Right ventricle myocardium inferior (tissue), 1 donor: ENCODE results near the gene LMO7. TPM values are rescaled to one million over a fixed set of nuclear protein-coding genes. Genes with fewer than 3 reads are reported as not detected.
A peak's percentile ranks its signal among the peaks of the same experiment; 100 is the strongest.
"Not testable (repeated sequence)": the region's sequence is repeated elsewhere in the genome, so short reads cannot be mapped to it uniquely, and the experiment has no call there.

ENCODE experiments used
- ATAC-seq: fragments of 200-7000 bp; cut with Tn5 transposase; one replicate; pipeline ENCODE4 v1.9.1; 2020; ENCODE audit warnings: mild to moderate bottlenecking, moderate library complexity
- DNase-seq: peaks from one replicate; pipeline ENCODE4 v3.0.0; 2021; ENCODE audit errors: missing footprints
- intact Hi-C: fragments of 100-400 bp; cut with DNase I; formaldehyde crosslinking; loops from one replicate; pipeline ENCODE4 v1.11.0; 2022
- total RNA-seq: library from RNA; stranded (reverse); fragmentation: NEBNext Ultra II Directional; extraction: Animal tissue kit (Norgen Biotek cat#: 25700); gene quantifications from one replicate; pipeline ENCODE4 v1.2.1, GENCODE V29; 2021
- donor health status: DM: no; HTN: yes; CAD: no; lungs with severe emphysema.

The LMO7 gene
- total RNA-seq, 1 donor from 2014 or later, result 392 TPM

DNA sequence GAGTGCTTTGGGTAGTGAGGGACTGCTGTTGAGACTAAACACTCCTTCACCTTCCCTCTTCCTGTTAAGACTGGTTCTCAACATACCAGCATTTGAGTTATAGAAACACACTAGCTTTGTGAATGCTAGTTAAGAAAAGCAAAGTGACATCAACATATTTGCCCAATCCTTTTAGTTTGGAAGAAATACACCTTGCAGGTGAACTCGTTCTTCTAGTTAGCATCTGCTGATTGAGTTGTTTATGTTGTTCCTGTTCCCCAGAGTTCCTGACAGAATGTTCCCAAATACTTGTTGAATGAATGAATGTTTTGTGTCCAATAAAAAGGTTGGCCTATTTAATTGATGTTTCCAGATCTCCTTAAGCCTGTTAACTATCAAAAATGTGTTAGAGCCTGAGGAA is 7.1 kb downstream of the LMO7 start:
- no peak for ATAC-seq

DNA sequence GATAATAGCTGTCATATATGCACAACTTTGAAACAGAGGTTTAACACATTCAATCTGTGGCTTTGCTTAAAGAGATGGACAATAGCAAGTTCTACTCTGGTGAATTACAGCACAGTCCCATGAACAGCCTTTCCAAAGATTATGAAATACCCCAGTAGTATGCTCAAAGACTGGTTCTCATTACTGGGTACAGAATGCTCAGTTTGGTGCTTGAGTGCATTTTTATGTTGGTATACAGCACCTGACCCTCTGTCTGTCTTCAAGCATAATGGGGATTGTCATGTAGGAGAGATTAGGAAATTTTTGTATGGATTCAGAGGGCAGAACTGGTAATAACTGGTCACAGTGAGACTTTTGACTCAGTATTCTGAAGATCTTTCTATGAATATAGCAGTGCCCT is 7.6 kb downstream of the LMO7 start:
- DNase-seq, result no peak
- no peak for ATAC-seq
- intact Hi-C loops, result no loop called here

More for the DNA sequence above, 7.1 kb downstream of the LMO7 start:
- no peak for DNase-seq
- intact Hi-C loops, result no loop called here

DNA sequence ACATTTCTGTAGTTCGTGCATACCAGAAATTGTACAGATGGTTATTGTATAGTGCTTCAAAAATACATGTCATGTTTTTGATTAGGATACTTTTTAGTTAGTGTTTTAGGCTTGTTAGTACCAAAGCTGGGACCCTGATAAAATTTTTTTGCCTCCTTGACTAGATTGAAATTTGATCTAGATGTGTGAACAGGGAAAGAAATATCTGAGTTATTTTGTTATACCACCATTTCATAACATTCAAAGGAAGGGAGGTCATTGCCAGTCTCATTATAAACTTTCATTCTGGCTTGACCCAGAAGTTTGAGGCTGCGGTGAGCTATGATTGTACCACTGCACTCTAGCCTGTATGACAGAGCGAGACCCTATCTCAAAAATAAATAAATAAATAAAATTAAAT is 9.0 kb downstream of the LMO7 start:
- ATAC-seq, result no peak
- DNase-seq, result no peak
- intact Hi-C loops, result no loop called here

DNA sequence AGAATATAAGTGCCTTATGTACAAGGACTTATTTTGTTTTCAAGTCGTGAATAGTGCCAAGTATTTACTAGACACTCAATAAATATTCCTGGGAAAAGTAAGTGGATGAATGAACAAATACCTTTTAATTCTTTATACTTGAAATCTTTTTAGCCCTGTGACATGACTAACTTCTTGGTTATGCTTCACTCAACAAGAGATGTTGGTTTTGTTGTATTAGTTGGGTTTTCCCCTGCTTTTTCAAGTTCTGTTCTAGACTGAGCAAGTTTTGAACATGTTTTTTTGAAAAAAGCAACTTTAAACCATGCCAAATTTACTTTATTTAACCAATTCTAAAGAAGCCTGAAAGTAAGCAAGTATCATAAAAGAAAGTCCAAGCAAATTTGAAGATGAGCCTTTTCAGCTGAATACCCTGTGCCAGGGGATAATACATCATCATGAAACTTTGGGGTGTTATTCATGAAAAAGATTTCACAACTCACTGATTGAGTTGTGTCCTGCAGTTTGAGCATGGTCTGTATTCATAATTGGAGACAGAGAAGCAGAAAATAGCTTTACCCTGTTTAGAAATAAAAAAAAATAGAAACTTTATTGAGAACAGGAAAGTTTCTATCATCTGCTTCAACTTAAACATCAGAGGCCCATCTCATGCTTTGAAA is 11.1 kb downstream of the LMO7 start:
- intact Hi-C loops, result no loop called here
- no peak for ATAC-seq
- DNase-seq, result no peak

DNA sequence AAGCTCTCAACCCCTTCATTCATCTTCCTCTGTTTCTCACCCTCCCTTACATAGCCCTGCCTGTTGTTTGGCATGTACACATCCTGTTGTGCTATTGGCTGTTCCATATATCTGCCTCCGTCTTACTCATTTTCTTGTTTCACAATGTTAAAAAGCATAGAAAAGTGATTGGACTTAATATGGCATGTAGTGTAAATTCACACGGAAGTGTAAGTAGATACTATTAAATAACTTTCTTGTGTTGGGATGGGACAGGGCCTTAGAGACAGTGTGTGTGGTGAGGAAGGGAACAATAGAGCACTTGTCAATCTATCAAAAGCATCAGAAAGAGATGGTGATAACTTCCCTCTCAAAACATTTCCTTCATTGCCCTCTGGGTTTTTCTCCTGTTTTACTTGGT is 12.3 kb downstream of the LMO7 start:
- intact Hi-C loops, result no loop called here
- DNase-seq (no peak), ATAC-seq (no peak)

DNA sequence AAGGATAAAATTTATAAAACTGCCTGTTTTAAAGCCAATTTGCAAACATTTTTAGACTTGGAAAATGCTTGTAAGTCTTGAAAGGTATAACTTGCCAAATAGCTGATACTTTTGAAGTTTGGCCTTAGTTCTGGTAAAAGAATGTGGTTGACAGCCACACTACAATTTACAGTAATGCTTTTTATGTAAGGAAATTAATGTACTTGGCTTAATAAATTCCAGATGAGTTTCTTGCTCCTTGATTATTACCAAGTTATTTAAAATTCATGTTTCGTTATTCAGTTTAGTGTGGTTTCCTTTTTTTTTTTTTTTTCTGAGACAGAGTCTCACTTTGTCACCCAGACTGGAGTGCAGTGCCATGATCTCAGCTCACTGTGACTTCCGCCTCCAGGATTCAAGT is 14.9 kb downstream of the LMO7 start:
- intact Hi-C loops, result no loop called here
- DNase-seq (no peak), ATAC-seq (no peak)

DNA sequence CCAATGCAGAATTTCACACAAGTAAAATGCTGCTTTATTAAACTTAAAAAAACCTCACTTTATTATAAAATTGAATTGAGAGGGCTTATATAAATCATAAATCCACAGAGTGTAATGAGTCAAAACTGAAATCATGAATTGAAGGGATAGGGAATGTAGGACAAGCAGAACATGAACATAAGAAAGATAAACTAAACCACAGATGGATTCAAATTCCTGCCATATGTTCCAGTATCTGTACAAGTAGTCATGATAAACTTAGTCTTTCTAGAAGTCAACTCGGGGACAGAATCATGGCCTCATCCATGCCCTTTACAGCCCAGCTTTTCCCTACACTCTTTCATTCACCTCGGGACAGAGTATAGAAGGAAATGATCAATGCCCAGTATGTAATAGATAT is 16.6 kb downstream of the LMO7 start:
- DNase-seq (no peak), ATAC-seq (no peak)
- intact Hi-C loops, result no loop called here

DNA sequence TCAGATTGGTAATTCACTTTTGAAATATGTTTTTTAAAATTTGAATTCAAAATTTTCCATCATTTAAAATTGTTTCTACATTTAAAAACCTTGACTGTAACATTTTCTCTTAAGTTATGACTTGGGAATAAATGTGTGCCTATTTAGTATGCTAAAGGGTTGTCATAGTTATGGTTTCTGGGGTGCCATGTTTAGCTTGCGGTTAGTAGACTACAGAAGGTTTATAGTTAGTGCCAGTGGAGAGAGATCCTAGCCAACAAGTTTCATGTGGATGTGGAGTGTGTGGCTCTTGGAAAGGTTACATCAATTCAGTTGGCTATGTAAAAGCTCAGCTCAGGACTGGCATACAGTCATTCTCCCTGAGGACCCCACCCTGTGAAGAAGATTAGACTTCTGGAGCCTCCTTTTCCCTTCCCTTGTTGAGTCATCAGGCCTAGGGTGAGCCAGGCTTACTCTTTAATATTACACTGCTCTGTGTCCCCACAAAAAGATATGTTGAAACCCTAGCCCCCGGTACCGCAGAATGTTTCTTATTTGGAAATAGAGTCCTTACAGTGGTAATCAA is 20.4 kb downstream of the LMO7 start:
- intact Hi-C loops, result no loop called here
- DNase-seq, result no peak
- ATAC-seq, result no peak

DNA sequence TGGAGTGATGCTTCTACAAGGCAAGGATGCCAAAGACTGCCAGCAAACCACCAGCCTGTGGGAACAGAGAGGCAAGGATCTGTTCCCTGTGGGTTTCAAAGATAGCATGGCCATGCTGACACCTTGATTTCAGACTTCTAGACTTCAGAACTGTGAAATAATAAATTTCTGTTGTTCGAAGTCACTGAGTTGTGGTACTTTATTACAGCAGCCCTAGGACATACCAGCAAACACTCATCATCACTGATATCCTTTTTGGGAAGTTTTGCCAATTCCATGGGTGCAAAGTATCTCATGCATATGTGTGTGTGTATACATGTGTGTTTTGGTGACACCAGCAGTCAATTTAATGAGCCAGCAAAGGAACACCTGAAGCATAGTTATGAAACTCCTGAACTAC is 21.0 kb downstream of the LMO7 start:
- intact Hi-C loops, result no loop called here
- DNase-seq (no peak), ATAC-seq (no peak)

DNA sequence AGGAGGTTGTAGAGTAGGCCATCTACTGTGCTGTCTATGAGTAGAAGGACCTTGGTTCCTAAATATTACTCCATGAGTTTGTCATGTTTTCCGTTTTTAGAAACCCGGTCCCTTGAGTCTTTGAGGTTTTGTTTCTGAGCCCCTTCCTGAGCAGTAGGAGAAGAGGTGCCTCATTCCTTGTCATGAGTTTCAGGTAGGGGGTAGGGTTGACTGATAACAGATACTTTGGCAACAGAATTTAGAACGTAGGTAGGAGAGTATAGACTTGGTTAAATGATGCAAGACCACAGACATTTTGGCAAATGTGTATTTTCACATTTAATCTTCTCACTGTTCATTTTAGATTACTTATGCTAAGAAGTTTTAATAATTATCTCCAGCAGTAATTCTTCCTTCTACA is 24.6 kb downstream of the LMO7 start:
- intact Hi-C loops, result no loop called here
- ATAC-seq (no peak), DNase-seq (no peak)

DNA sequence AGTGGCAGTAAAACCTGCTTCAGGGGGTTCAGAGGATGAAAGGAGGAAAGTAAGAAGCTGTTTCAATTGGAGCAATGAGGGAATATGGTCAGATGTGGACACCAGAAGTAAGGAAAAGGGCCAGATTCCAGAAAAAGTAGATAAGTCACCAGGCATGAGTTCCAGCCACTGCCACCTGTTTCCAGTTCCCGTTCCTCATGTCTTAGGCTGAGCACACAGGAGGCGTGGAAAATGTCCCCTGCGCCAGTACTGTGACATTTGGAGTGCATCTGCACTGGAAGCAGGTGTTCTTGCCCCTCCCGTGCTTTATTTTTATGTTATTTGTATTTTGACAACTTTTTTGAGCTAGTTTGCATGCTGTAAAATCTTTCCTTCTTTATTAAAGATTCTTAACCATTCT is 25.3 kb downstream of the LMO7 start:
- DNase-seq (no peak), ATAC-seq (no peak)
- intact Hi-C loops, result no loop called here

DNA sequence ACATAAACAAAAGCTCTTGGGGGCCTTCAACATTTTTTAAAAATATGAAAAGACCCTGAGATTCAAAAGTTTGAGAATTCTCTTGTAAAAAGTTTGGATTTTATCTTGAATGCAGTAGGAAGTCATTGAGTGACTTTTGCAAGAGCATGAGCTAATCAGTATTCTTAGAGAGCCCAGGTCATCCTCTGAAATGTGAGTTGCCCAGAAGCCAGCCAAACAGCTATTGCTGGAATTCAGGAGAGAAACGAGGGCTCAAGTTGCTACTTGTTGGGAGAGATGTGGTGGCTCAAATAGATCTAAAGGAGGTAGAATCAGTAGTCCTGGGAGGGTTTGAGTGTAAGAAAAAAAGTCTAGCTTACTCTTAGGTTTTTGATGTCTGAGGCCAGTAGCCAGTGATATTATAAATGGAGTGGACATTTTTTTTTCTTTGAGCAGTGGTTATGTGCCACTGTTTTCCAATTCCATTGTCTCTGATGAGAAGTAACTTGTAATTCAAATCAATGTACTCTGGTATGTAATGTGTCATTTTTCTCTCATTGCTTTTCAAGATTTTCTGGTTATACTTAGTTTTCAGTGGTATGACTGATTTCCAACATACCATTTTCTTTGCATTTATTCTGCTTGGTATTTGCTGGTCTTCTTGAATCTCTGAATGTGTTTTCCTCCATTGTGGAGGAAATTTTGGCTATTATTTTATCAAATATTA is 30.7 kb downstream of the LMO7 start:
- intact Hi-C loops, result no loop called here
- ATAC-seq (no peak), DNase-seq (no peak)

DNA sequence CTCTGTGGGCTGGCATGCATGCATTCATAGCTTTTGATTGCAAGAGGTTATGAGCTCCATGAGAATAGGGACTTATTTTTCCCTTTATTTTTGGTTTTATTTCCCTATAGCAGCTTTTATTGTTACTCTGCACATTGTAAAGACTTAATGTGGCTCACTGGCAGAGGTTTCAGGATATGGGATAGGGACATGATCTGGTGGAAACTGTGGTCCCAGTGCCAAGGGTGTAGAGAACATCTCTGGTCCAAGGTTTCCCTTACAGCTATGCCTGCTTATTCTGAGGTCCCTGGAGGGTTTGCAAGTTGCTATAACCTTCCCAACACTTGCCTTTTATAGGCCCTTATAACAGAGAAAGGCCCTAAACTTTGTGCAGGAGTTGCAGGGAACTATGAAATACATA is 33.6 kb downstream of the LMO7 start:
- ATAC-seq, result no peak
- DNase-seq, result no peak
- intact Hi-C loops, result no loop called here

DNA sequence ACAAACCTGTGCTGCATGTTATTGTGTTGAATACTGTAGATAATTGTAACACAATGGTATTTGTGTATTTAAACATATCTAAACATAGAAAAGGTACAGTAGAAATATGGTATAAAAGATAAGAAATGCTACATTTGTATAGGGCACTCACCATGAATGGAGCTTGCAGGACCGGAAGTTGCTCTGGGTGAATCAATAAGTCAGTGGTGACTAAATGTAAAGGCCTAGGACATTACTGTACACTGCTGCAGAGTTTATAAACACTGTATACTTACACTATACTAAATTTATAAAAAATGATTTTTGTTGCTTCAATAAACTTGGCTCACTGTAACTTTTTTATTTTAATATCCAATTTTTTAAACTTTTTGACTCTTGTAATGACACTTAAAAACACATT is 34.4 kb downstream of the LMO7 start:
- no peak for DNase-seq
- intact Hi-C loops, result no loop called here
- ATAC-seq, result no peak

DNA sequence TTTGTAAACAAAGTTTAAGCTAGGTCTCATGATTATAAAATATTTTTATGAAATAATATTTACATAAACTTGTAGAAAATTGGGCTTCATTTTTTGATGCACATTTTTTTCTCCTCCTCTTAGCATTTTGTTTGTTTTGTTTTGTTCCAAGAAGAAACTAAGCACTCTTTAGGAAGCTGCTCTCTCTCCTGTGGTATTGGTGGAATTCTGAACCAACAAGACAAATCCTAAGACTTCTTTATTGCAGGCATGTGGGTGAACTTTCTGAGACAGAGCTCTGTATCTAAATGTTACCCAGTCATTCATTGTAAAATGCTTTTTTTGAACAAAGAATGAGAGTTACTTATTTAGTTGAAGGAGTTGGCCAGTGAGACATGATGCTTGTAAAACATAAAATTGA is 39.3 kb downstream of the LMO7 start:
- DNase-seq, result no peak
- intact Hi-C loops, result no loop called here
- no peak for ATAC-seq

DNA sequence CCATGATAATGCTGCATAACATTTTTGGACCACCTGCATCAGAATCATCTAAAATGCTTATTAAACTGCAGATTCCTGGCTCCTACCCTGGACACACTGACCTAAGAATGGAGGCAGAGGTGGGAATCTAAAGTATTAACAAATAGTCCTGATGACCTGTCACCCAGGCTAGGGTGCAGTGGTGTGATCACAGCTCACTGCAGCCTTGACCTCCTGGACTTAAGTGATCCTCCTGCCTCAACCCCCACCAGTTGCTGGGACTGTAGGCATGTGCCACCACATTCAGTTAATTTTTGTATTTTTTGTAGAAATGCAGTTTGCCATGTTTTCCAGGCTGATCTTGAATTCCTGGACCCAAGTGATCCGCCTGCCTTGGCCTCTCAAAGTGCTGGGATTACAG is 43.3 kb downstream of the LMO7 start:
- ATAC-seq (no peak), DNase-seq (no peak)
- intact Hi-C loops, result no loop called here

DNA sequence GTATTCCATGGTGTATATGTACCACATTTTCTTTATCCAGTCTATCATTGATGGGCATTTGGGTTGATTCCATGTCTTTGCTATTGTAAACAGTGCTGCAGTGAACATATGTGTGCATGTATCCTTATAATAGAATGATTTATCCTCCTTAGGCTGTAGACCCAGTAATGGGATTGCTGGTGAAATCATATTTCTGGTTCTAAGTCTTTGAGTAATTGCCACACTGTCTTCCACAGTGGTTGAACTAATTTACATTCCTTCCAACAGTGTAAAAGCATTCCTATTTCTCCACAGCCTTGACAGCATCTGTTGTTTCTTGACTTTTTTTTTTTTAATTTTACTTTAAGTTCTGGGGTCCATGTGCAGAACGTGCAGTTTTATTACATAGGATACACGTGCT is 44.1 kb downstream of the LMO7 start:
- ATAC-seq, intact Hi-C loops, DNase-seq: not testable (repeated sequence)

DNA sequence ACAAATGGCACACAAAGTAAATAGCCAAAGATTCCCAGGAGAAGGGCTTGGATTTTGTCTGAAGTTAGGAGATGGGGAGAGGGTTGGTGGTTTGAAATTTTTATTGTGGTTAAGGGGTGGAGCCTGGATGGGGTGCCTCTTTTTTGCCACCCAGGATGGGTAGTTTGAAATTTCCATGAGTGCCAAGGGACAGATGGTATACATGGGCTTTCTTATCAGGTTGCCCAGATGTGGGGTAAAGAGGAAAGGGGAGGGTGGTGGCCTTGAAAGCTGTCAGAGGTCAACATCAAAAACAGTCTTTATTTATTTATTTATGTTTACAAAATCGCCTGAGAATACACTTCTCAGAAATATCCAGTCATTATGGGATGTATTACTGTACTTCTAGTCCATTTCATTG is 46.2 kb downstream of the LMO7 start:
- DNase-seq, result no peak
- no peak for ATAC-seq
- intact Hi-C loops, result no loop called here

DNA sequence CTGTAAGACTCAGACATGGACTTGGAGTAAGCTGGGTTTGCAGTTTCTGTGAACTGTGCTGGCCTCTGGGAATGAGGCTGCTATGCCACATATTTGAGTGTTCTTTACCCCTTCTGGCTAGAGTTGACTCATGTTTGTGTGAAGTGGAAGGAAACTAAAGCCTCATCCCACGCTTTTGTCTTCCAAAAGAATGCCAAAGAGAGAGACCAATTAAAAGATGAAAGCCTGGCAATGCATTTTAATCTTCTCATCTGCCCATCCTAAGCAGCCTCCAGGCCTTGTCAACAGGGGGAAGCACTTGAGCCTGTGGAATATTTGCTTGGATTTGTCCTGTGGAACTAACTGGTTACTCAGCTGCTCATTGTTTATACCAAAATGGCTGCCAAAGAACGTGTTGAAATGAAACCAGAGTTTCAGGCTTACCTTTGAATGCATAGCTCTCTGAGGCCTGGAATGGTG is 49.1 kb downstream of the LMO7 start:
- intact Hi-C loops, result no loop called here
- DNase-seq (no peak), ATAC-seq (no peak)

DNA sequence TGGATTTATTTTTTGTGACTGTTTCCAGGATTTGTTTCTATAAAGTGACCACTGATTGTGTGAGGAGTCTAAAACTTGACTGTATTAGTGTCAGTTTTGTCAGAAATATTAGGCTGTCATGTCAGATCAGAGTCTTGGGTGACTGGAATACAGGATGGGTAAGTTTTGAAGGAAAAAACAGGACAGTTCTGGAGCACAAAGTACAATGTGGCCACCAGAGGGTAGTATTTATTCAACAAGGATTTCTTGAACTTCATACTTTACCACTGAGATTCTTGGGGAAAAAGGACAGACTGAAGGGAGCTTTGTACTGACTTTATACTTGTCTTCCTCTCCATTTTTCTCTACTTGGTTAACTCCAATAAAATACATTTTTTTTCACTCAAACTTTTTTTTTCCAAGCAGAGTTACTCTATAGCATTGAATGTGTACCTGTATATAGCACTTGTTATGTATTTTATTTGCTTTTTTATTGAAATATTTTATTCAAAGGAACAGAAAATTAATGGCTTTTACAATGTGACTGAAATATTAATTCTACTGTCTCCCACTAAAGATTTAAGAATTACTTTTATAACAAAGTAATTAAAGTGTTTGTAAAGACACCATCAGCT is 51.1 kb downstream of the LMO7 start:
- ATAC-seq (peak; percentile 13), DNase-seq (no peak)
- intact Hi-C loops, result no loop called here
